Keratinocyte (primary cell): Measurements from ENCODE around the gene IQSEC3.

Experiments
- EZH2 ChIP-seq: IDR thresholded peaks from one replicate; pipeline ENCODE4 v1.6.1; 2012; ENCODE audit warnings: inconsistent platforms, mild to moderate bottlenecking, low read length, moderate library complexity
- TF ChIP-seq, protein P1 (sequence below), 3 experiments: IDR thresholded peaks in 1 of 3; conservative IDR thresholded peaks in 1 of 3; optimal IDR thresholded peaks in 1 of 3; 2 replicates in 2 of 3; 3 replicates in 1 of 3; pipeline versions ENCODE3 to v1.5.1; 2011; ENCODE audit warnings: low read length in 3 of 3, mild to moderate bottlenecking in 3 of 3, moderate library complexity in 2 of 3, control low read depth in 1 of 3, inconsistent platforms in 1 of 3; ENCODE audit not compliant: insufficient read depth in 2 of 3; ENCODE audit errors: extremely low read depth in 1 of 3

DNA sequence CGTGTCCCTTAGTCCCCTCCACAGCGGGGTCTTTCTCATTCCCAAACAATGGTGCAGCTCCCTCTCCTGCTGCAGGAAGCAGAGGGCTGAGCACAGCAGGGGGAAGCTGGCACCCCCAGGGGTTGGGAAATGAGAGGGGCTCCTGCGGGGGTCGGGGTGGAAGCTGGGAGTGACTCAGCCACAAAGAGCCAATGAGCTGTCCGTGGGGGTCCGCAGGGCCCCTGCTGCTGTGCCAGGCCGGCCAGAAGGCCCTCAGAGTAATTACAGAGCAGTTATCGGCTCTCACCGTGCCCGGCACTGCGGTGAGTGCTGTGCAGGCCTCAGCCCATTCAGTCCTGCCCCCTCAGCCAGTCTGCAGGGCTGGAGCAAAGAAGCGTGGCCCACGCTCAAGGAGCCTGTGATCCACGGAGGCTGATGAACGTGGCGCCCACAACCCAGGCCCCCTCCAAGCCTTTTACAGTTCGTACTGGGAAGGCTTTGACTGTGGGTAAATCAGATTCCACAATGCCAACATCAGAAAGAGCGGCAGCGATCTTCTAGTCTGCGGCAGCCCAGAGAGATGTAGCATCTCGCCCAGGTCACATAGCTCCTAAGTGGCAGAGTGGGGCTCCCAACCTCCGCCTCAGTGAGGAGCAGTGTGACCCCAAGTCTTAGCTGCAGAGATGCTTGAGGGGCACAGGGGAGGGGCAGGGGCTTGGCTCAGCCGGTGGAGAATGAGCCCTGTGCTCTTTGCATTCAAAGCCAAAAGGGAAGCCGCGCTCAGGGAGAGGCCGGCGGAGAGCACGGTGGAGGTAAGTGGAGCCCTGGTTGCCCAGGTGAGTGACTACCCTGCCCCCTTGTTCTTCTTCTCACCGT lies 104.0 kb downstream of the IQSEC3 start:
- TF ChIP-seq, protein P1, sequence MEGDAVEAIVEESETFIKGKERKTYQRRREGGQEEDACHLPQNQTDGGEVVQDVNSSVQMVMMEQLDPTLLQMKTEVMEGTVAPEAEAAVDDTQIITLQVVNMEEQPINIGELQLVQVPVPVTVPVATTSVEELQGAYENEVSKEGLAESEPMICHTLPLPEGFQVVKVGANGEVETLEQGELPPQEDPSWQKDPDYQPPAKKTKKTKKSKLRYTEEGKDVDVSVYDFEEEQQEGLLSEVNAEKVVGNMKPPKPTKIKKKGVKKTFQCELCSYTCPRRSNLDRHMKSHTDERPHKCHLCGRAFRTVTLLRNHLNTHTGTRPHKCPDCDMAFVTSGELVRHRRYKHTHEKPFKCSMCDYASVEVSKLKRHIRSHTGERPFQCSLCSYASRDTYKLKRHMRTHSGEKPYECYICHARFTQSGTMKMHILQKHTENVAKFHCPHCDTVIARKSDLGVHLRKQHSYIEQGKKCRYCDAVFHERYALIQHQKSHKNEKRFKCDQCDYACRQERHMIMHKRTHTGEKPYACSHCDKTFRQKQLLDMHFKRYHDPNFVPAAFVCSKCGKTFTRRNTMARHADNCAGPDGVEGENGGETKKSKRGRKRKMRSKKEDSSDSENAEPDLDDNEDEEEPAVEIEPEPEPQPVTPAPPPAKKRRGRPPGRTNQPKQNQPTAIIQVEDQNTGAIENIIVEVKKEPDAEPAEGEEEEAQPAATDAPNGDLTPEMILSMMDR (optimal IDR thresholded peaks at IDR 0.05 in 1 of 3, IDR thresholded peaks at IDR 0.05 in 1 of 3, conservative IDR thresholded peaks at IDR 0.05 in 1 of 3; ENCODE audit: extremely low read depth in 1 of 3, insufficient read depth in 2 of 3, low read length in 3 of 3) = no peak
- TF ChIP-seq EZH2 = no peak
